ENCODE measurements around the gene SLC25A51. TPM values are rescaled to one million over a fixed set of nuclear protein-coding genes. Genes with fewer than 3 reads are reported as not detected.

SLC25A51 gene
- total and polyA plus RNA-seq, 2 experiments from 2014 or later: 5.3 to 22.0 TPM

DNA sequence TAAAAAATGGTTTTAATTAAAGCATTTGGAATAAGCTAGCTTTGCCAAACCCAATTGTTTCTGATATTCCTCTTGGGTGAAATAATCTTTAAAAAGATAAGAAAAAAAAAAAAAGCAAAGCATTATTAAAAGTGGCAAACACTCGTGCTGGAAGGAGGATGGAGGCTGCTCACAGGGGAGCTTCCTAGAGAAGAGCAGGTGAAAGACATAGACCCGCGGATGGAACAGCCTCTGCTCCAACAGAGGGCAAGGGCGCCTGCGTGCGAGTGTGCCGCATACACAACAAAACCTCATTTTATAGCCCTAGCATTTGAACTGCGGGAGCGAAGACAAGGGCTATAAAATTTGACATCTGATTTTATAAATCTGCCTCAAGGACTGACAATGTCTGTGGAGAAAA, 33.4 kb upstream of the SLC25A51 start:
- TF ChIP-seq EZH2 (IDR thresholded peaks at IDR 0.05; ENCODE audit: low read depth, unreplicated experiment): no peak
- H3K27me3 ChIP-seq (ENCODE audit: insufficient read depth): no peaks in the 10 kb centered on the region
- Mint-ChIP-seq H3K4me3 (no peak overlapping the region), H3K4me1 (peaks cover 20% of the 10 kb centered on the region), H3K27ac (no peak overlapping the region), H3K27me3 (ENCODE audit: insufficient read depth, low read depth, poor library complexity) (peaks cover 3% of the 10 kb centered on the region), H3K36me3 (ENCODE audit: low read depth) (no peaks in the 10 kb centered on the region; the same call in 2 of the 3 replicates), H3K9me3 (no peaks in the 10 kb centered on the region)
- no peak overlapping the region for H3K4me2 ChIP-seq
- no peaks in the 10 kb centered on the region for H3K4me1 ChIP-seq (ENCODE audit: insufficient read depth)
- H3K27ac ChIP-seq (ENCODE audit: low read depth): no peak overlapping the region
- ATAC-seq (no peak), DNase-seq (ENCODE audit: low spot score) (no peak)
- H3K79me2 ChIP-seq (replicated peaks; ENCODE audit: insufficient read depth): no peaks in the 10 kb centered on the region
- H3F3A ChIP-seq (replicated peaks; ENCODE audit: low read depth): no peaks in the 10 kb centered on the region
- no peak overlapping the region for H2AFZ ChIP-seq
- no peaks in the 10 kb centered on the region for H3K36me3 ChIP-seq (ENCODE audit: insufficient read depth)
- H3K9me2 ChIP-seq (ENCODE audit: insufficient read depth): no peaks in the 10 kb centered on the region
- no peaks in the 10 kb centered on the region; the same call in 1 of the 2 replicates for H4K20me1 ChIP-seq (replicated peaks; ENCODE audit: insufficient read depth)
- H3K4me3 ChIP-seq: no peak overlapping the region

DNA sequence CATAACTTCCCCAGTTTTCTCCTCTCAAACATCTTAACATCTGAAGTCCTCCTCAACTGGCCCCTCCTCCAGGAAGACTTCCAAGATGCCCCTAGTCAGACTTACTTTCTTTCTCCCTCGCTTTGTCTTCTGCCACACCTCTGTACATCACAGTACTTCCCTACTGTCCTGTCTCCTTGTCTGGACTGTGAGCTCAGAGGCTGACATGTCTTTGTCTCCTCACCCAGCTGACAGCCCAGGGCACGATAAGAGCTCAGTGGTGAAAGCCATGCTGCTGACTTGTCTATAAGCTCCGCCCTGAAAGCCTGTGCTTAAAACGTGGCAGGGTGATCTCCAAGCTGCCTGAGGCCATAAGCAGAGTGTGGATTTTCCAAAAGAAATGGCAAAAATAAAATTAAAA, 33.0 kb upstream of the SLC25A51 start:
- no peaks in the 10 kb centered on the region for H3K4me1 ChIP-seq (ENCODE audit: insufficient read depth)
- no peak overlapping the region for H3K27ac ChIP-seq (ENCODE audit: low read depth)
- H3F3A ChIP-seq (replicated peaks; ENCODE audit: low read depth): no peaks in the 10 kb centered on the region
- no peaks in the 10 kb centered on the region for H3K27me3 ChIP-seq (ENCODE audit: insufficient read depth)
- ATAC-seq (peak; percentile 58; the same call in 2 of the 3 replicates), DNase-seq (ENCODE audit: low spot score) (no peak)
- no peaks in the 10 kb centered on the region for H3K9me2 ChIP-seq (ENCODE audit: insufficient read depth)
- H3K36me3 Mint-ChIP-seq (ENCODE audit: low read depth): no peaks in the 10 kb centered on the region; the same call in 2 of the 3 replicates
- no peak for TF ChIP-seq EZH2phosphoT487 (IDR thresholded peaks at IDR 0.05; ENCODE audit: unreplicated experiment)
- TF ChIP-seq ZNF114 (CRISPR knock-in tag; IDR thresholded peaks at IDR 0.05): no peak
- TF ChIP-seq, protein P1, sequence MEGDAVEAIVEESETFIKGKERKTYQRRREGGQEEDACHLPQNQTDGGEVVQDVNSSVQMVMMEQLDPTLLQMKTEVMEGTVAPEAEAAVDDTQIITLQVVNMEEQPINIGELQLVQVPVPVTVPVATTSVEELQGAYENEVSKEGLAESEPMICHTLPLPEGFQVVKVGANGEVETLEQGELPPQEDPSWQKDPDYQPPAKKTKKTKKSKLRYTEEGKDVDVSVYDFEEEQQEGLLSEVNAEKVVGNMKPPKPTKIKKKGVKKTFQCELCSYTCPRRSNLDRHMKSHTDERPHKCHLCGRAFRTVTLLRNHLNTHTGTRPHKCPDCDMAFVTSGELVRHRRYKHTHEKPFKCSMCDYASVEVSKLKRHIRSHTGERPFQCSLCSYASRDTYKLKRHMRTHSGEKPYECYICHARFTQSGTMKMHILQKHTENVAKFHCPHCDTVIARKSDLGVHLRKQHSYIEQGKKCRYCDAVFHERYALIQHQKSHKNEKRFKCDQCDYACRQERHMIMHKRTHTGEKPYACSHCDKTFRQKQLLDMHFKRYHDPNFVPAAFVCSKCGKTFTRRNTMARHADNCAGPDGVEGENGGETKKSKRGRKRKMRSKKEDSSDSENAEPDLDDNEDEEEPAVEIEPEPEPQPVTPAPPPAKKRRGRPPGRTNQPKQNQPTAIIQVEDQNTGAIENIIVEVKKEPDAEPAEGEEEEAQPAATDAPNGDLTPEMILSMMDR (conservative IDR thresholded peaks at IDR 0.05; ENCODE audit: low read depth in 2 of 2): no peak
- TF ChIP-seq, protein P2, sequence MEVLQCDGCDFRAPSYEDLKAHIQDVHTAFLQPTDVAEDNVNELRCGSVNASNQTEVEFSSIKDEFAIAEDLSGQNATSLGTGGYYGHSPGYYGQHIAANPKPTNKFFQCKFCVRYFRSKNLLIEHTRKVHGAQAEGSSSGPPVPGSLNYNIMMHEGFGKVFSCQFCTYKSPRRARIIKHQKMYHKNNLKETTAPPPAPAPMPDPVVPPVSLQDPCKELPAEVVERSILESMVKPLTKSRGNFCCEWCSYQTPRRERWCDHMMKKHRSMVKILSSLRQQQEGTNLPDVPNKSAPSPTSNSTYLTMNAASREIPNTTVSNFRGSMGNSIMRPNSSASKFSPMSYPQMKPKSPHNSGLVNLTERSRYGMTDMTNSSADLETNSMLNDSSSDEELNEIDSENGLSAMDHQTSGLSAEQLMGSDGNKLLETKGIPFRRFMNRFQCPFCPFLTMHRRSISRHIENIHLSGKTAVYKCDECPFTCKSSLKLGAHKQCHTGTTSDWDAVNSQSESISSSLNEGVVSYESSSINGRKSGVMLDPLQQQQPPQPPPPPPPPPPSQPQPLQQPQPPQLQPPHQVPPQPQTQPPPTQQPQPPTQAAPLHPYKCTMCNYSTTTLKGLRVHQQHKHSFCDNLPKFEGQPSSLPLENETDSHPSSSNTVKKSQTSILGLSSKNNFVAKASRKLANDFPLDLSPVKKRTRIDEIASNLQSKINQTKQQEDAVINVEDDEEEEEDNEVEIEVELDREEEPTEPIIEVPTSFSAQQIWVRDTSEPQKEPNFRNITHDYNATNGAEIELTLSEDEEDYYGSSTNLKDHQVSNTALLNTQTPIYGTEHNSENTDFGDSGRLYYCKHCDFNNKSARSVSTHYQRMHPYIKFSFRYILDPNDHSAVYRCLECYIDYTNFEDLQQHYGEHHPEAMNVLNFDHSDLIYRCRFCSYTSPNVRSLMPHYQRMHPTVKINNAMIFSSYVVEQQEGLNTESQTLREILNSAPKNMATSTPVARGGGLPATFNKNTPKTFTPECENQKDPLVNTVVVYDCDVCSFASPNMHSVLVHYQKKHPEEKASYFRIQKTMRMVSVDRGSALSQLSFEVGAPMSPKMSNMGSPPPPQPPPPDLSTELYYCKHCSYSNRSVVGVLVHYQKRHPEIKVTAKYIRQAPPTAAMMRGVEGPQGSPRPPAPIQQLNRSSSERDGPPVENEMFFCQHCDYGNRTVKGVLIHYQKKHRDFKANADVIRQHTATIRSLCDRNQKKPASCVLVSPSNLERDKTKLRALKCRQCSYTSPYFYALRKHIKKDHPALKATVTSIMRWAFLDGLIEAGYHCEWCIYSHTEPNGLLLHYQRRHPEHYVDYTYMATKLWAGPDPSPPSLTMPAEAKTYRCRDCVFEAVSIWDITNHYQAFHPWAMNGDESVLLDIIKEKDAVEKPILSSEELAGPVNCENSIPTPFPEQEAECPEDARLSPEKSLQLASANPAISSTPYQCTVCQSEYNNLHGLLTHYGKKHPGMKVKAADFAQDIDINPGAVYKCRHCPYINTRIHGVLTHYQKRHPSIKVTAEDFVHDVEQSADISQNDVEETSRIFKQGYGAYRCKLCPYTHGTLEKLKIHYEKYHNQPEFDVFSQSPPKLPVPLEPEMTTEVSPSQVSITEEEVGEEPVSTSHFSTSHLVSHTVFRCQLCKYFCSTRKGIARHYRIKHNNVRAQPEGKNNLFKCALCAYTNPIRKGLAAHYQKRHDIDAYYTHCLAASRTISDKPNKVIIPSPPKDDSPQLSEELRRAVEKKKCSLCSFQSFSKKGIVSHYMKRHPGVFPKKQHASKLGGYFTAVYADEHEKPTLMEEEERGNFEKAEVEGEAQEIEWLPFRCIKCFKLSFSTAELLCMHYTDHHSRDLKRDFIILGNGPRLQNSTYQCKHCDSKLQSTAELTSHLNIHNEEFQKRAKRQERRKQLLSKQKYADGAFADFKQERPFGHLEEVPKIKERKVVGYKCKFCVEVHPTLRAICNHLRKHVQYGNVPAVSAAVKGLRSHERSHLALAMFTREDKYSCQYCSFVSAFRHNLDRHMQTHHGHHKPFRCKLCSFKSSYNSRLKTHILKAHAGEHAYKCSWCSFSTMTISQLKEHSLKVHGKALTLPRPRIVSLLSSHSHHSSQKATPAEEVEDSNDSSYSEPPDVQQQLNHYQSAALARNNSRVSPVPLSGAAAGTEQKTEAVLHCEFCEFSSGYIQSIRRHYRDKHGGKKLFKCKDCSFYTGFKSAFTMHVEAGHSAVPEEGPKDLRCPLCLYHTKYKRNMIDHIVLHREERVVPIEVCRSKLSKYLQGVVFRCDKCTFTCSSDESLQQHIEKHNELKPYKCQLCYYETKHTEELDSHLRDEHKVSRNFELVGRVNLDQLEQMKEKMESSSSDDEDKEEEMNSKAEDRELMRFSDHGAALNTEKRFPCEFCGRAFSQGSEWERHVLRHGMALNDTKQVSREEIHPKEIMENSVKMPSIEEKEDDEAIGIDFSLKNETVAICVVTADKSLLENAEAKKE (CRISPR knock-in tag; IDR thresholded peaks at IDR 0.05): no peak
- TF ChIP-seq ZNF331 (CRISPR knock-in tag; IDR thresholded peaks at IDR 0.05; ENCODE audit: low read depth): no peak
- TF ChIP-seq, protein P3, sequence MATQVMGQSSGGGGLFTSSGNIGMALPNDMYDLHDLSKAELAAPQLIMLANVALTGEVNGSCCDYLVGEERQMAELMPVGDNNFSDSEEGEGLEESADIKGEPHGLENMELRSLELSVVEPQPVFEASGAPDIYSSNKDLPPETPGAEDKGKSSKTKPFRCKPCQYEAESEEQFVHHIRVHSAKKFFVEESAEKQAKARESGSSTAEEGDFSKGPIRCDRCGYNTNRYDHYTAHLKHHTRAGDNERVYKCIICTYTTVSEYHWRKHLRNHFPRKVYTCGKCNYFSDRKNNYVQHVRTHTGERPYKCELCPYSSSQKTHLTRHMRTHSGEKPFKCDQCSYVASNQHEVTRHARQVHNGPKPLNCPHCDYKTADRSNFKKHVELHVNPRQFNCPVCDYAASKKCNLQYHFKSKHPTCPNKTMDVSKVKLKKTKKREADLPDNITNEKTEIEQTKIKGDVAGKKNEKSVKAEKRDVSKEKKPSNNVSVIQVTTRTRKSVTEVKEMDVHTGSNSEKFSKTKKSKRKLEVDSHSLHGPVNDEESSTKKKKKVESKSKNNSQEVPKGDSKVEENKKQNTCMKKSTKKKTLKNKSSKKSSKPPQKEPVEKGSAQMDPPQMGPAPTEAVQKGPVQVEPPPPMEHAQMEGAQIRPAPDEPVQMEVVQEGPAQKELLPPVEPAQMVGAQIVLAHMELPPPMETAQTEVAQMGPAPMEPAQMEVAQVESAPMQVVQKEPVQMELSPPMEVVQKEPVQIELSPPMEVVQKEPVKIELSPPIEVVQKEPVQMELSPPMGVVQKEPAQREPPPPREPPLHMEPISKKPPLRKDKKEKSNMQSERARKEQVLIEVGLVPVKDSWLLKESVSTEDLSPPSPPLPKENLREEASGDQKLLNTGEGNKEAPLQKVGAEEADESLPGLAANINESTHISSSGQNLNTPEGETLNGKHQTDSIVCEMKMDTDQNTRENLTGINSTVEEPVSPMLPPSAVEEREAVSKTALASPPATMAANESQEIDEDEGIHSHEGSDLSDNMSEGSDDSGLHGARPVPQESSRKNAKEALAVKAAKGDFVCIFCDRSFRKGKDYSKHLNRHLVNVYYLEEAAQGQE (IDR thresholded peaks at IDR 0.05; ENCODE audit: unreplicated experiment): no peak
- TF ChIP-seq STAT1 (IDR thresholded peaks at IDR 0.05; ENCODE audit: unreplicated experiment): no peak
- no peak for TF ChIP-seq CREB1 (CRISPR knock-in tag; IDR thresholded peaks at IDR 0.05; ENCODE audit: low read depth)
- no peak for TF ChIP-seq JUNB (IDR thresholded peaks at IDR 0.05; ENCODE audit: unreplicated experiment)
- no peaks in the 10 kb centered on the region for H3K9me3 Mint-ChIP-seq
- H3K79me2 ChIP-seq (replicated peaks; ENCODE audit: insufficient read depth): no peaks in the 10 kb centered on the region
- H3K36me3 ChIP-seq (ENCODE audit: insufficient read depth): no peaks in the 10 kb centered on the region
- H2AFZ ChIP-seq: no peak overlapping the region
- 0 out of 2 replicates have a peak overlapping the region, but pooled peaks have one; percentile 28 for H3K27ac Mint-ChIP-seq
- no peak overlapping the region for H3K4me3 ChIP-seq
- H3K4me3 Mint-ChIP-seq: no peak overlapping the region
- no peaks in the 10 kb centered on the region; the same call in 1 of the 2 replicates for H4K20me1 ChIP-seq (replicated peaks; ENCODE audit: insufficient read depth)
- H3K4me2 ChIP-seq: no peak overlapping the region
- peaks cover 3% of the 10 kb centered on the region for H3K27me3 Mint-ChIP-seq (ENCODE audit: insufficient read depth, low read depth, poor library complexity)
- peaks cover 17% of the 10 kb centered on the region for H3K4me1 Mint-ChIP-seq

Data from GM23338 (cell line).